WTC11 (cell line): ENCODE results near the gene CPT1A. TPM values are rescaled to one million over a fixed set of nuclear protein-coding genes. Genes with fewer than 3 reads are reported as not detected.

ENCODE experiments used
- ATAC-seq: fragments of 200-7000 bp; cut with Tn5 transposase; 2 replicates; pipeline ENCODE4 v1.10.0; 2021; ENCODE audit warnings: mild to moderate bottlenecking, moderate library complexity
- CTCF ChIA-PET: fragments of 300-600 bp; sonication (Branson Sonifier 250); formaldehyde crosslinking; loops from one replicate; lab custom pipeline; 2021; ENCODE audit warnings: antibody characterized with exemption; lab: Charles Lee
- POLR2A ChIA-PET: fragments of 350-600 bp; sonication (Branson Sonifier 250); formaldehyde crosslinking; loops from one replicate; lab custom pipeline; 2021; ENCODE audit warnings: antibody characterized with exemption; lab: Charles Lee
- DNase-seq: peaks from one replicate; pipeline ENCODE4 v3.0.0; 2021; ENCODE audit warnings: low spot score
- H3K27ac Mint-ChIP-seq: 2 replicates; pipeline ENCODE4 v1.8.0; 2021; ENCODE audit warnings: mixed read lengths
- H3K27me3 Mint-ChIP-seq: 2 replicates; pipeline ENCODE4 v1.8.0; 2021; ENCODE audit warnings: low read depth, mild to moderate bottlenecking, moderate library complexity, mixed read lengths
- H3K36me3 Mint-ChIP-seq: 2 replicates; pipeline ENCODE4 v1.8.0; 2021; ENCODE audit warnings: mixed read lengths
- H3K4me1 Mint-ChIP-seq: 2 replicates; pipeline ENCODE4 v1.8.0; 2022; ENCODE audit warnings: mixed read lengths
- H3K4me3 Mint-ChIP-seq: 2 replicates; pipeline ENCODE4 v1.8.0; 2021; ENCODE audit warnings: mild to moderate bottlenecking, moderate library complexity, mixed read lengths
- H3K9me3 Mint-ChIP-seq: 2 replicates; pipeline ENCODE4 v1.8.0; 2021; ENCODE audit warnings: mixed read lengths
- ELF4 ChIP-seq: sonication (generic); formaldehyde crosslinking; IDR thresholded peaks from 2 replicates; pipeline ENCODE4 v1.8.1; 2022; ENCODE audit warnings: low read depth, mild to moderate bottlenecking, moderate library complexity, missing genetic modification reagents
- ETV6 ChIP-seq: sonication (generic); formaldehyde crosslinking; IDR thresholded peaks from 2 replicates; pipeline ENCODE4 v1.8.1; 2022; ENCODE audit warnings: mild to moderate bottlenecking, missing genetic modification reagents
- FOXK1 ChIP-seq: sonication (generic); formaldehyde crosslinking; IDR thresholded peaks from 2 replicates; pipeline ENCODE4 v1.8.0; 2022; ENCODE audit warnings: mild to moderate bottlenecking, moderate library complexity, missing genetic modification reagents
- SP1 ChIP-seq: sonication (generic); formaldehyde crosslinking; conservative IDR thresholded peaks from 2 replicates; pipeline ENCODE4 v1.8.1; 2022; ENCODE audit warnings: missing genetic modification reagents
- TEAD1 ChIP-seq: sonication (generic); formaldehyde crosslinking; IDR thresholded peaks from 2 replicates; pipeline ENCODE4 v1.8.0; 2022; ENCODE audit warnings: mild to moderate bottlenecking, missing genetic modification reagents
- ZNF263 ChIP-seq: sonication (generic); formaldehyde crosslinking; IDR thresholded peaks from 2 replicates; pipeline ENCODE4 v1.8.1; 2022; ENCODE audit warnings: low read depth, mild to moderate bottlenecking, moderate library complexity, missing genetic modification reagents
- ZNF423 ChIP-seq: fragments of 250-450 bp; sonication (Bioruptor Pico); IDR thresholded peaks from 2 replicates; pipeline ENCODE4 v2.1.2; 2022; ENCODE audit warnings: mild to moderate bottlenecking, moderate library complexity
- total RNA-seq: library from RNA; stranded (reverse); gene quantifications from 3 replicates; pipeline ENCODE4 v1.2.3, GENCODE V29; 2021
- TF ChIP-seq, protein P1 (sequence below): sonication (generic); formaldehyde crosslinking; IDR thresholded peaks from 2 replicates; pipeline ENCODE4 v1.8.1; 2023; ENCODE audit warnings: mild to moderate bottlenecking, missing genetic modification reagents
- TF ChIP-seq, protein P2 (sequence below): sonication (generic); formaldehyde crosslinking; IDR thresholded peaks from 2 replicates; pipeline ENCODE4 v1.8.1; 2023; ENCODE audit warnings: mild to moderate bottlenecking, missing genetic modification reagents, borderline replicate concordance
- TF ChIP-seq, protein P3 (sequence below): sonication (generic); formaldehyde crosslinking; IDR thresholded peaks from 2 replicates; pipeline ENCODE4 v1.8.0; 2023; ENCODE audit warnings: mild to moderate bottlenecking, missing genetic modification reagents
- TF ChIP-seq, protein P4 (sequence below): sonication (generic); formaldehyde crosslinking; IDR thresholded peaks from 2 replicates; pipeline ENCODE4 v1.8.0; 2022; ENCODE audit warnings: mild to moderate bottlenecking, missing genetic modification reagents

CPT1A gene
- total RNA-seq, 1 experiment from 2014 or later = 28.1 TPM

DNA sequence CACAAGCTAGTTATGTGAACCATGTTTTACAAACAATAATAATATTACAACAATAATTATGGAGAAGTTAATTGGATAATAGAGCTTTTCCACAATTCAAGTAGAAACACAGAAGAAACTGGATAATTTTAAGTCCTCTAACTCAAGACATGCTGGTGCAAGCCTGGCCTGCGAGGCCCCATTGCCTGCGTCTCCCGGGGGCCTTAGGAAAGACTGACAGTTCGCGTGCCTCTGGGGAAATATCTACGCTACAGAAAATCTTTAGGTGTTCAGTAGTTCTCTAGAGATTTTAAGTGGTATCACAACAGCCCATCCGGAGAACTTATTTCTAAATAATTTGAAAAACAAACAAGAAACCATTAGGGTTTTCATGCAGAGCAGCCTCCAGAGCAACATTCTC, 134.2 kb downstream of the CPT1A start (continued):
- TF ChIP-seq, protein P1, sequence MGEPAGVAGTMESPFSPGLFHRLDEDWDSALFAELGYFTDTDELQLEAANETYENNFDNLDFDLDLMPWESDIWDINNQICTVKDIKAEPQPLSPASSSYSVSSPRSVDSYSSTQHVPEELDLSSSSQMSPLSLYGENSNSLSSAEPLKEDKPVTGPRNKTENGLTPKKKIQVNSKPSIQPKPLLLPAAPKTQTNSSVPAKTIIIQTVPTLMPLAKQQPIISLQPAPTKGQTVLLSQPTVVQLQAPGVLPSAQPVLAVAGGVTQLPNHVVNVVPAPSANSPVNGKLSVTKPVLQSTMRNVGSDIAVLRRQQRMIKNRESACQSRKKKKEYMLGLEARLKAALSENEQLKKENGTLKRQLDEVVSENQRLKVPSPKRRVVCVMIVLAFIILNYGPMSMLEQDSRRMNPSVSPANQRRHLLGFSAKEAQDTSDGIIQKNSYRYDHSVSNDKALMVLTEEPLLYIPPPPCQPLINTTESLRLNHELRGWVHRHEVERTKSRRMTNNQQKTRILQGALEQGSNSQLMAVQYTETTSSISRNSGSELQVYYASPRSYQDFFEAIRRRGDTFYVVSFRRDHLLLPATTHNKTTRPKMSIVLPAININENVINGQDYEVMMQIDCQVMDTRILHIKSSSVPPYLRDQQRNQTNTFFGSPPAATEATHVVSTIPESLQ (CRISPR knock-in tag) = no peak

DNA sequence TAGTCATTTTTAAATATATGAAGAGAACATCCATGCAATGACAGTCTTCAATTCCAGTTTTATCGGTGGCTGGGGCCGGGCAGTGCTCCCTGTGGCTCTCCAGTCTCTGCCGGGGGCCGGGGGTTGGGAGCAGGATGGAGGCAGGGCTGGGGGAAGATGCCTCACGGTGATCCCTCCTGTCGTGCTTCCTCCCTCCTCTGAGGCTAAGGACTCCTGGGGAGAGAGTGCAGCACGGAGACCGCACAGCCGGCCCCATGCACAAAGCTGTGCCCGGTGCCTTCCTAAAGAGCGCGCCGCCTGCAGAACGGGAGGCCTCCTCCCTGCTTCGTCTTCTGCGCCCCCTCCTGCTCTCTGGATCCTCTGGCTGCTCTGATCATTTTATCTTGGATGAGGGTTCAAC, 136.8 kb downstream of the CPT1A start:
- no peaks in the 10 kb centered on the region for H3K27me3 Mint-ChIP-seq
- H3K4me1 Mint-ChIP-seq = peaks cover 42% of the 10 kb centered on the region
- ATAC-seq (peak; percentile 76), DNase-seq (peak; percentile 46)
- ChIA-PET POLR2A (no interaction called here), CTCF (interaction anchor here (1.1 to 1.7 kb wide), 2 partner anchors 21 to 93 kb away, joined by 4 to 9 read pairs; no protein-coding TSS in a partner anchor)
- no peak overlapping the region for H3K27ac Mint-ChIP-seq
- H3K4me3 Mint-ChIP-seq = peak overlapping the region; percentile 8; the same call in 1 of the 2 replicates
- TF ChIP-seq, protein P2, sequence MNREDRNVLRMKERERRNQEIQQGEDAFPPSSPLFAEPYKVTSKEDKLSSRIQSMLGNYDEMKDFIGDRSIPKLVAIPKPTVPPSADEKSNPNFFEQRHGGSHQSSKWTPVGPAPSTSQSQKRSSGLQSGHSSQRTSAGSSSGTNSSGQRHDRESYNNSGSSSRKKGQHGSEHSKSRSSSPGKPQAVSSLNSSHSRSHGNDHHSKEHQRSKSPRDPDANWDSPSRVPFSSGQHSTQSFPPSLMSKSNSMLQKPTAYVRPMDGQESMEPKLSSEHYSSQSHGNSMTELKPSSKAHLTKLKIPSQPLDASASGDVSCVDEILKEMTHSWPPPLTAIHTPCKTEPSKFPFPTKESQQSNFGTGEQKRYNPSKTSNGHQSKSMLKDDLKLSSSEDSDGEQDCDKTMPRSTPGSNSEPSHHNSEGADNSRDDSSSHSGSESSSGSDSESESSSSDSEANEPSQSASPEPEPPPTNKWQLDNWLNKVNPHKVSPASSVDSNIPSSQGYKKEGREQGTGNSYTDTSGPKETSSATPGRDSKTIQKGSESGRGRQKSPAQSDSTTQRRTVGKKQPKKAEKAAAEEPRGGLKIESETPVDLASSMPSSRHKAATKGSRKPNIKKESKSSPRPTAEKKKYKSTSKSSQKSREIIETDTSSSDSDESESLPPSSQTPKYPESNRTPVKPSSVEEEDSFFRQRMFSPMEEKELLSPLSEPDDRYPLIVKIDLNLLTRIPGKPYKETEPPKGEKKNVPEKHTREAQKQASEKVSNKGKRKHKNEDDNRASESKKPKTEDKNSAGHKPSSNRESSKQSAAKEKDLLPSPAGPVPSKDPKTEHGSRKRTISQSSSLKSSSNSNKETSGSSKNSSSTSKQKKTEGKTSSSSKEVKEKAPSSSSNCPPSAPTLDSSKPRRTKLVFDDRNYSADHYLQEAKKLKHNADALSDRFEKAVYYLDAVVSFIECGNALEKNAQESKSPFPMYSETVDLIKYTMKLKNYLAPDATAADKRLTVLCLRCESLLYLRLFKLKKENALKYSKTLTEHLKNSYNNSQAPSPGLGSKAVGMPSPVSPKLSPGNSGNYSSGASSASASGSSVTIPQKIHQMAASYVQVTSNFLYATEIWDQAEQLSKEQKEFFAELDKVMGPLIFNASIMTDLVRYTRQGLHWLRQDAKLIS (CRISPR knock-in tag) = no peak
- TF ChIP-seq, protein P3, sequence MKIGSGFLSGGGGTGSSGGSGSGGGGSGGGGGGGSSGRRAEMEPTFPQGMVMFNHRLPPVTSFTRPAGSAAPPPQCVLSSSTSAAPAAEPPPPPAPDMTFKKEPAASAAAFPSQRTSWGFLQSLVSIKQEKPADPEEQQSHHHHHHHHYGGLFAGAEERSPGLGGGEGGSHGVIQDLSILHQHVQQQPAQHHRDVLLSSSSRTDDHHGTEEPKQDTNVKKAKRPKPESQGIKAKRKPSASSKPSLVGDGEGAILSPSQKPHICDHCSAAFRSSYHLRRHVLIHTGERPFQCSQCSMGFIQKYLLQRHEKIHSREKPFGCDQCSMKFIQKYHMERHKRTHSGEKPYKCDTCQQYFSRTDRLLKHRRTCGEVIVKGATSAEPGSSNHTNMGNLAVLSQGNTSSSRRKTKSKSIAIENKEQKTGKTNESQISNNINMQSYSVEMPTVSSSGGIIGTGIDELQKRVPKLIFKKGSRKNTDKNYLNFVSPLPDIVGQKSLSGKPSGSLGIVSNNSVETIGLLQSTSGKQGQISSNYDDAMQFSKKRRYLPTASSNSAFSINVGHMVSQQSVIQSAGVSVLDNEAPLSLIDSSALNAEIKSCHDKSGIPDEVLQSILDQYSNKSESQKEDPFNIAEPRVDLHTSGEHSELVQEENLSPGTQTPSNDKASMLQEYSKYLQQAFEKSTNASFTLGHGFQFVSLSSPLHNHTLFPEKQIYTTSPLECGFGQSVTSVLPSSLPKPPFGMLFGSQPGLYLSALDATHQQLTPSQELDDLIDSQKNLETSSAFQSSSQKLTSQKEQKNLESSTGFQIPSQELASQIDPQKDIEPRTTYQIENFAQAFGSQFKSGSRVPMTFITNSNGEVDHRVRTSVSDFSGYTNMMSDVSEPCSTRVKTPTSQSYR (CRISPR knock-in tag) = no peak
- TF ChIP-seq TEAD1 (CRISPR knock-in tag) (0 out of 2 replicates have a peak, but pooled peaks have one; percentile 31), SP1 (CRISPR knock-in tag) (peak; percentile 37; the same call in 1 of the 2 replicates), ETV6 (CRISPR knock-in tag) (0 out of 2 replicates have a peak, but pooled peaks have one; percentile 20), FOXK1 (CRISPR knock-in tag) (peak; percentile 26; the same call in 1 of the 2 replicates), ZNF423 (peak; percentile 87), ZNF263 (CRISPR knock-in tag) (peak; percentile 42; the same call in 1 of the 2 replicates), ELF4 (CRISPR knock-in tag) (no peak)
- TF ChIP-seq, protein P4, sequence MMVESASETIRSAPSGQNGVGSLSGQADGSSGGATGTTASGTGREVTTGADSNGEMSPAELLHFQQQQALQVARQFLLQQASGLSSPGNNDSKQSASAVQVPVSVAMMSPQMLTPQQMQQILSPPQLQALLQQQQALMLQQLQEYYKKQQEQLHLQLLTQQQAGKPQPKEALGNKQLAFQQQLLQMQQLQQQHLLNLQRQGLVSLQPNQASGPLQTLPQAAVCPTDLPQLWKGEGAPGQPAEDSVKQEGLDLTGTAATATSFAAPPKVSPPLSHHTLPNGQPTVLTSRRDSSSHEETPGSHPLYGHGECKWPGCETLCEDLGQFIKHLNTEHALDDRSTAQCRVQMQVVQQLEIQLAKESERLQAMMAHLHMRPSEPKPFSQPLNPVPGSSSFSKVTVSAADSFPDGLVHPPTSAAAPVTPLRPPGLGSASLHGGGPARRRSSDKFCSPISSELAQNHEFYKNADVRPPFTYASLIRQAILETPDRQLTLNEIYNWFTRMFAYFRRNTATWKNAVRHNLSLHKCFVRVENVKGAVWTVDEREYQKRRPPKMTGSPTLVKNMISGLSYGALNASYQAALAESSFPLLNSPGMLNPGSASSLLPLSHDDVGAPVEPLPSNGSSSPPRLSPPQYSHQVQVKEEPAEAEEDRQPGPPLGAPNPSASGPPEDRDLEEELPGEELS (CRISPR knock-in tag) = 0 out of 2 replicates have a peak, but pooled peaks have one; percentile 45
- peaks cover 2% of the 10 kb centered on the region for H3K36me3 Mint-ChIP-seq
- H3K9me3 Mint-ChIP-seq = peaks cover 9% of the 10 kb centered on the region

Other genes starting within 250 kb of the CPT1A start
- gene GAL, start 157.4 kb downstream of the CPT1A start, total RNA-seq = 102 to 110 TPM (median 108 TPM) in 3 replicates
- gene TESMIN, start 90.4 kb downstream of the CPT1A start, total RNA-seq = 78.8 to 91.9 TPM (median 85.6 TPM) in 3 replicates
- 80.1 to 83.6 TPM (median 82.3 TPM) in 3 replicates for gene MRPL21, start 61.9 kb upstream of the CPT1A start, total RNA-seq
- 17.8 to 22.5 TPM (median 19.3 TPM) in 3 replicates for gene IGHMBP2, start 62.0 kb upstream of the CPT1A start, total RNA-seq
- not detected in 3 replicates for gene MRGPRD, start 139.1 kb upstream of the CPT1A start, total RNA-seq
- 3.8 to 6.5 TPM (median 5.5 TPM) in 3 replicates for gene MRGPRF, start 171.3 kb upstream of the CPT1A start, total RNA-seq
- gene TPCN2, start 207.0 kb upstream of the CPT1A start, total RNA-seq = 20.2 to 24.6 TPM (median 22.0 TPM) in 3 replicates